HuH-7.5 (cell line): ENCODE data around the gene LPP.

Experiments
- DNase-seq: peaks from one replicate; pipeline ENCODE4 v3.0.0; 2011; ENCODE audit warnings: low spot score

The LPP gene

DNA sequence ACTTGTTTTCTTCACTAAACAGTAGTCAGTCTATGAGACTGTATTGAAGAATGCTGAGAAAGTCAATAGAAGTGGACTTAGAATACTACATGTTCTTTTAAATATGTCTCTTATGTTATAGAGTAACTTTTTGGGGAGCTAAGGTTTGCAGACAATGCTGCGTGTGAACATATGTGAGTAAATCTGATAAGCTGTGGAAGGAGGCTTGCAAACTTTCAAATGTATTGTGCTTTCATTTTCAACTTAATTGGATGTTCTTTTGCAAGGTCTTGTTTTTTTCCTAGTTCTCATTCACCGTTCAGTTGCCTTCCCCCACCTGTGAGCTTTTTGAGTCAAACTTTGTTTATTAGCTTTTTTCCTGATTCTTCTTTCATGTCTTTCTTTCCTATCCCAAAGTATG is 176.2 kb downstream of the LPP start:
- DNase-seq: no peak

DNA sequence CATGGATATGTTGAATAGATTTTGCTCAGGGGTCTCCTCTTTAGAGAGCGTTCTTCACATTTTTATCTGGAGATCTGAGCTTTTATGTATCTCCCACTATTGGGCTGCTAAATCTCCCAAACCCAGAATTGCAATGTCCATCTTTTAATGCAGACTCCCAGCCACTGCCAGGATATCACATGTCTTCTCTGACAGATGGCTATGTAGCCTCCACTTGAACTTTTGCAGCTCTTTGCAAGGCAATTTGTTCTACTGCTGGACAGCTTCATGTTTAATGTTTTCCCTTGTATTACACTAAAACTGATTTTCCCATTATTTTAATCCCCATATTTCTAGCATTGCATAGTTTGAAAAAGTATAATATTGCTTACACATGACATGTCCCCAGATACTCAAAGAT is 177.2 kb downstream of the LPP start:
- no peak for DNase-seq

DNA sequence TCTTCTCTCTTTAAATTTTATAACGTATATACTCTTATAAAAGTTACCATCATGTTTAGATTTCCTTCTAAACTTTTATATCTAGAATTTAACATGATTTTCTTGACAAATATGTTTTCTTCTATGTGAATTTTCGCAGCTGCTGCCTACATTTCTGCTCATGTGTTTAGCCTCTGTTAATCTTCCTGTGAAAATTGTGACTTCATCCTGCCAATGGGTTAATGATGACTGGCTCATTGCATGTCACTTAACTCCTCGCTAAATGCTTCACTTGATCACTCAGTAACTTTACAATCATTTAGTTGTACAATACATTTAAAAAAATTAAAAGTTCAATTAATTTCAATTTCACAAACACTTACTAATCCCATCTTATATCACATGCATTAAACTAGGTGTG is 178.1 kb downstream of the LPP start:
- DNase-seq: no peak

DNA sequence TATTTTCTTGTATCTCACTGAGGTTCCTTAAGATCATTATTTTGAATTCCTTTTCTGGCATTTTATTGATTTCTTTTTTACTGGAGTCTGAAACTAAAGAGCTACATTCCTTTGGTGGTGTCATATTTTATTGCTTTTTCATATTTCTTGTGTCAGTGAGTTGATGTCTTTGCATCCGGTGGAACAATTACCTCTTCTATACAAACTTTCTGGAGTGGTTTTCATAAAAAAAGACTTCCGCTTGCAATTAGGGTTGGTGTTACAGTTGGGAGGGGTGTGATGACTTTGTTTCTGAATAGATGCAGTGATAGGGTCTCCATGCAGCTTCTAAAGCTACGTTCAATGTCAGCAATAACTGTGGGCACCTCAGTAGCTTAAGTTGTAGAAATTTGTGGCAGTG is 181.7 kb downstream of the LPP start:
- no peak for DNase-seq

- DNase-seq: no peak
Measured at GRCh38 chr3:188336178-188336577, 182.2 kb downstream of the LPP start.

GRCh38 chr3:188337232-188337631 is 183.3 kb downstream of the LPP start:
- DNase-seq: no peak

GRCh38 chr3:188338086-188338485 is 184.1 kb downstream of the LPP start:
- DNase-seq: no peak

DNA sequence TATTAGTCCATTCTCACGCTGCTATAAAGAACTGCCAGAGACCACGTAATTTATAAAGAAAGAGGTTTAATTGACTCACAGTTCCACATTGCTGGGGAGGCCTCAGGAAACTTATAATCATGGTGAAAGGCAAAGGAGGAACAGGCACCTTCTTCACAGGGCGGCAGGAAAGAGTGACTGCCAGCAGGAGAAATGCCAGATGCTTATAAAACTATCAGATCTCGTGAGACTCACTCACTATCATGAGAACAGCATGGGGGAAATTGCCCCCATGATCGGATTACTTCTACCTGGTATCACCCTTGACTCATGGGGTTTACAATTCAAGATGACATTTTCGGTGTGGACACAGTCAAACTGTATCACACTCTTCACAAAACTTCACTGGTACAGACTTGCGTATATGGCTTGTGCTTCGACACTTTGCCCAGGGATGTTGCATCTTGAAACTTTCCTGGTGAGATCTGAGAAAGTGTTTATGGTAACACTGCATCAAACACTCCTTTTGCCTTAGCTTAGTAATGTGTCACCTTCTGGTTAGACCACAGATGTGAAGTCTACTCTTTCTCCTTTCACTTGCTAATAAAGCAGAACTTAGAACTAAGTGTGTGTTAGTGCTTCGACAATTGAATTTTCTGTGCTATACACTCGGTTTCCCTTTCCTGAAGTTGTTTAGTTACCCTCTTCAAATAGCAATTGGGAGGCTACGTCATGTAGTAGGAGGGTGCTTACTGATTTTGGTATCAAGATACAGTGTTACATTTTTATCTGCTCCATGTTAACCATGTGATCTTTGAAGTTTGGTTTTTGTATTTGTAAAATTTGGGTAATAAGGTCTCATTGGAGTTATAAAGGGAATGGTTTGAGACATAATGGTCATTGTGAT is 185.7 kb downstream of the LPP start:
- no peak for DNase-seq

DNA sequence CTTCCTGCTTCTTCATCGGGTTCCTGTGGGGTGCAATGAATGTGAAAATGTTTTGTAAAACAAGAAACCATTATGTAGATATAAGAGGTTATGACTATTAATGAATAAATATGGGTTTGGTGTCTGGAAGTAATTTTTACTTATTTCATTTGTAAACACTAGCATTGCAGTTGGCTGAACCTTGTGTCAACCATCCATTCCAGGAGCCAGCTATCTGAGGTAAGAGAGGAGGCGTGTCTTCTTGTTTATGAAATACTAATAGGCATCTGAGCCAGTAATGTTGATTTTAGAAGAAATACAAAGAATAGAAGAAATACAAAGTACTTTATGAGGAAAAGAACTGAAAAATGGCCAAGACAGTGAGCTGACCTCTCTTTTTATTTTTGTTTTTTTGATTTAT is 187.5 kb downstream of the LPP start:
- no peak for DNase-seq

- DNase-seq: no peak
Measured at GRCh38 chr3:188342991-188343732, 189.2 kb downstream of the LPP start.

DNA sequence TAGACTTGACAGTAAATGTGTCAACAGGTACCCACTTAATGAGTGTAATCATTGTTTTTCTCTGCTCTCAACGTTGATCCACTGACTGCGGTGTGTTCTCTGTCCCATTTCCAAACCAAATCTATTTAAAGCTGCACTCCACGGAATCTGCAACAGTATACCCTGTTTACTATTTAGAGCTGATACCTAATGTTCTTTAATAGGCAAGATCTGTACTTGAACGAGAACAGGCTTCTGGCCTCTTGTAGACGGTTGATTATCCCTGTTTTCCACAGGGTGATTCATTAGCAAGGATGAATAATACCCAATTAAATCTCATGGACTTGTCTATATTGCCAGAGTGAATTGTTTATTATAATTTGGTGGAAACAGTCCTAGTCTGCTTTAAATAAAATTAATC is 189.9 kb downstream of the LPP start:
- DNase-seq: no peak

- no peak for DNase-seq
Measured at GRCh38 chr3:188345223-188345622, 191.3 kb downstream of the LPP start.

- DNase-seq: no peak
Measured at GRCh38 chr3:188348435-188349244, 194.7 kb downstream of the LPP start.

- DNase-seq: no peak
Measured at GRCh38 chr3:188349351-188349901, 195.5 kb downstream of the LPP start.

- DNase-seq: no peak
Measured at GRCh38 chr3:188349933-188350332, 196.0 kb downstream of the LPP start.

GRCh38 chr3:188350961-188351360 is 197.0 kb downstream of the LPP start:
- DNase-seq: no peak

DNA sequence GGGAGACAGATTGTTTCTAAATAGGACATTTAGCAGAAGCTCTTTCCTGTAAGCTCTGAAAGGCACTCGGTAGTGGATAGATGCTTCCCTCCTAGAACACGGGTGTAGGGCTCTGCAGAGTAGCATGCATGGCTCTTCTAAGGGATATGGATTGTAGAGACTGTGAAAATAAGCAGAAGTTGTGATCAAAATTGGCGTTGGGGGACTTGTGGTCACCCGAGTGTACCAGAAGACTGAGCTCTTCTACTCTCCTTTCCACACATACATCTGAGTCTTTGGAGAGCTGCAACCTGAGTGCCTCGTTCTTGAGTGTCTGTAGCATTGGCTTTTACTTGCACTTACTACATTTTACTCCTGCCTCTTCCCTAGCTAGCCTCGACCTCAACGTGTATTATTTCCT is 197.7 kb downstream of the LPP start:
- no peak for DNase-seq

DNA sequence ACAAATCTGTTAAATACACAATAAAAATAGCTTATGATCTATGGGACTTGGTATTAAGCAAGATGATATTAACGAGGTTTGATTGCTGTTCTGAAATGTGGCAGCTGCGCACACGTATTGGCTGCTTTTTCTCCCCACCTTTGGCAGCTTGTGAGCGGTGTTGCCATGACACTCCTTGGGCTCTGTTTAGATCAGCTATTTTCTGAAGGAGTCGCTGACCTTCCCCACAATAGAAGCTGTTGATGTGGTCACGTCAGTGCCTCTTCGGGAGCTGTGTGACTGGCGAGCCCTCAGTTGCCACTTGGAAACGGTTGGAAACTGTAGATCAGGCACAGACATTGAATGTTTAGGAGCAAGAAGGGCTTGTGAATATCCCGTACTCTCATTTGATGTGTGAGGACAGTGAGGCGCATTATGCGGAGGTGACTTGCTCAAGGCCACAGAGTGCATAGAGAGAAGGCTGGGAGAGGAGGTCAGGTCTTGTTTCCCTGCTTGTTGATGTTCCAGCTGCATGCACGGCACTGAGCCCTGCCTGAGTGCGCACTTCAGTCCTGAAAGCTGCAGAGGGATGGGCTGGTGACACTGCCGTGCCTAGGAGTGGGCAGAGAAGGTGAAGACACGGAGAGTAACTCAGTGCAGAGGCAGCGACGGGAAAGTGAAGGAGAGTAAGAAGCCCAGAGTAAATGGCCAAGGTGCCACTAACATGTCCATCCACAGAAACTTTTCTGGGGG is 198.4 kb downstream of the LPP start:
- no peak for DNase-seq

- no peak for DNase-seq
Measured at GRCh38 chr3:188353426-188353825, 199.5 kb downstream of the LPP start.

DNA sequence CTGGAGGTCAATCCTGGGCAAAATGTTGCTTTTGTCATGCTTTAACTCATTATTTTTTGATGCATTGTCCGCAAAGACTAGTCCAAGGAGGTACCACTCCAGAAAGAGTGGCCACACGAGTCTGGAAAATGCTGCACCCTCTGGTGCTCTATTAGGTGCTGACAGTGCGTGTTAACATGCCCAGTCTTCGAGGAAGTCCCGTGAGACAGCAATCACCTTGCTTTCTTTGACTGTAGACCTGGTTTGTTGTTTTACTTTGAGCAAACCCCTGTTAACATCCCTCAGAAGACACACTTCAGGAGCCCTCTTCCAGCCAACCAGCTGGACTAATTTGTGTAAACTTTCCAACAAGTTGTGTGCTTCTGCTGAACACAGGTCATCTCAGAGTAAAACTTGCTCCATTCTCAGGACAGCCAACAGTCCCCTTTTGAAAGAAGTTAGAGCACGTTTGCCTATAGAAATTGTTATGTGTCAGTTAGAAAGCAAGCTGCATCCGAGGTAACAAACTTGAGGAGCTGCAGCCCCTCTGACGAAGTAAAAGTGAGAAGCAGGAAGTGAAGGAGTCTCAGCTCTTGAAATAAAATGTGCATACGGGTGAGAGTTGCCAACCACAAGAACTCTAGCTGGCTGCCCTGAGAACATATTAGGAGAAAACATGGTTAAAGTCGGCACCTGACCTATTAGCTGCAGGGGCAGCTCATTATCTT is 205.0 kb downstream of the LPP start:
- DNase-seq: no peak

DNA sequence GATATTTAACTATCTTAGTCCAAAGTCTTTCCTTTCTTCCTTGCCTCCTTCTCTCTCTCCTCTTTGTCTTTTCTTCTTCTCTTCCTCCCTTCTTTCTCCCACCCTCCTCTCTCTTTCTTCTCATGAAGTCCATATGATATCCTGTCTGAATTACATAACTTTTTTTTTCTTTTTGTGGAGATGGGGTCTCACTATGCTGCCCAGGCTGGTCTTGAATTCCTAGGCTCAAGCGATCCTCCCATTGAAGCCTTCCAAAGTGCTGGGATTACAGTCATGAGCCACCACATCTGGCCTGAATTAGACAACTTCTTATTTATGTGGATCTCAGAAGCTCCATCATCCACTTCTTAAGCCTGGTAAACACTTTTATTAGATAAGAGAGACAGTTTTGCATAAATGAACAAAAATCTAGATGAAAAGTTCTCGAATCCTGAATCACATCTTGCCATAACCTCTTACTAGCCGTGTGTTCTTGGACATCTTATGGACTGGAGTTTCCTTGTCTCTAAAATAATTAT is 206.5 kb downstream of the LPP start:
- DNase-seq: no peak
